Astrocyte (in vitro differentiated cells and primary cell): ENCODE measurements around the gene NRSN2.

Experiments used
- EZH2 ChIP-seq: IDR thresholded peaks from 2 replicates; pipeline ENCODE4 v1.6.1; 2012; ENCODE audit warnings: mild to moderate bottlenecking, low read length, inconsistent platforms; ENCODE audit not compliant: insufficient read depth
- TF ChIP-seq, protein P1 (sequence below): IDR thresholded peaks from 2 replicates; pipeline ENCODE4 v1.5.1; 2011; ENCODE audit warnings: low read depth, mild to moderate bottlenecking, inconsistent platforms, low read length, moderate library complexity; ENCODE audit not compliant: insufficient read depth

DNA sequence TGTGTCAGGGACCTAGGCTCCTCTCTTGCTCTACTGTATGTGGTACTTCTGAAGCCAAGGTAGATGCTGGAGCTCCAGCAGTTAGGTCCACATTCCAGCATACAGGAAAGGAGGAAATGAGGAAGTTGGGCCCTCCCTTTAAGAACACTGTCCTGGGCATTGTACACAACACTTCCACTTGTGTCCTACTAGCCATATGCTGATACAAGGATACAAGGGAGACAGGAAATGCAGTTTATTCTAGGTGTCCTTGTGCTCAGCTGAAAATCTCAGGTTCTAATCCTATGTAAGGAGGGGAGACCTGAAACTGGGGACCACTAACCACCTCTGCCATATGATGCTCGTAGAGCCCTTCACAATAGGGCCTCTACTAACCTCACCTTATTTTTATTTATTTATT is 37.8 kb downstream of the NRSN2 start:
- no peak for TF ChIP-seq EZH2
- TF ChIP-seq, protein P1, sequence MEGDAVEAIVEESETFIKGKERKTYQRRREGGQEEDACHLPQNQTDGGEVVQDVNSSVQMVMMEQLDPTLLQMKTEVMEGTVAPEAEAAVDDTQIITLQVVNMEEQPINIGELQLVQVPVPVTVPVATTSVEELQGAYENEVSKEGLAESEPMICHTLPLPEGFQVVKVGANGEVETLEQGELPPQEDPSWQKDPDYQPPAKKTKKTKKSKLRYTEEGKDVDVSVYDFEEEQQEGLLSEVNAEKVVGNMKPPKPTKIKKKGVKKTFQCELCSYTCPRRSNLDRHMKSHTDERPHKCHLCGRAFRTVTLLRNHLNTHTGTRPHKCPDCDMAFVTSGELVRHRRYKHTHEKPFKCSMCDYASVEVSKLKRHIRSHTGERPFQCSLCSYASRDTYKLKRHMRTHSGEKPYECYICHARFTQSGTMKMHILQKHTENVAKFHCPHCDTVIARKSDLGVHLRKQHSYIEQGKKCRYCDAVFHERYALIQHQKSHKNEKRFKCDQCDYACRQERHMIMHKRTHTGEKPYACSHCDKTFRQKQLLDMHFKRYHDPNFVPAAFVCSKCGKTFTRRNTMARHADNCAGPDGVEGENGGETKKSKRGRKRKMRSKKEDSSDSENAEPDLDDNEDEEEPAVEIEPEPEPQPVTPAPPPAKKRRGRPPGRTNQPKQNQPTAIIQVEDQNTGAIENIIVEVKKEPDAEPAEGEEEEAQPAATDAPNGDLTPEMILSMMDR = no peak
